IPS DF 19.7 (cell line): ENCODE results near the gene FAM180B.
"Not testable (repeated sequence)": the region's sequence is repeated elsewhere in the genome, so short reads cannot be mapped to it uniquely, and the experiment has no call there.

ENCODE experiments used
- DNase-seq: peaks from one replicate; pipeline ENCODE4 v3.0.0-alpha.2; 2013; ENCODE audit warnings: low read depth, low spot score

The FAM180B gene

DNA sequence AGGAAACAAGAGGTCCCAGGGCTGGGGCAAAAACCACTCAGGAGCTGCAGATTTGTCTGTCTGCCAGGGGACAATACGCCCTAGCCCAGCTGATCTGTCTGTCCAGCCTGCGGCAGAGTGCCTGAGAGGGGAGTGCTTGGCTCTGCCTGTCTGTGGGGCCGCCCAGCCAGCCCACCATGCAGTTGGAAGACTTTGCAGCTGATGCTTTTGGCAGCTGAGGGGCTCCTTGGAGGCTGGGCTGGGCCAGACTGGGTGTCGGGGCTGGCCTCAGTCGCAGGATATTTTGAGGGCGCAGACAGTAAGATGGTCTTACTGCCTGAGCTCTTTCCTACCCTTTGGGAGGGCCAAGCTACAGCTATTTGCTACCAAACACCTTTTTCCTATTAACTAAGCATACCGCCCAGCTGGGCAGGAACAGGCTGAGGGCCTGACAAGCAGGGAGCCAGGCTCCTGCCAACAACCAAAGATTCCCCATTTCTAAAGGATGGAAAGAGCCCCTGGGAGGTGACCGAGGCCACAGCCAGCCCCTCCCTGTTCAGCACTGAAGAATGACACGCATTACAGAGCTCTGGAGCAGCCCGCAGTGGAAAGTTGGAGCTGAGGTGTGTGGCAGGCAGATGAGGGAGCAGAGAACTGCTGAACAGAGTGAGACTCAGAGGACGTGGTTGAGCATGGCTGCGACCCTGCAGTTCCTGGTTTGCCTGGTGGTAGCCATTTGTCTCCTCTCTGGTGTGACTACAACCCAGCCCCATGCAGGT, at the start of gene FAM180B:
FAM180B (plus strand) TSS at position 581 of the 758 bp plus-strand sequence; CDS start at position 672, 91 bp downstream.
- no peak for DNase-seq

DNA sequence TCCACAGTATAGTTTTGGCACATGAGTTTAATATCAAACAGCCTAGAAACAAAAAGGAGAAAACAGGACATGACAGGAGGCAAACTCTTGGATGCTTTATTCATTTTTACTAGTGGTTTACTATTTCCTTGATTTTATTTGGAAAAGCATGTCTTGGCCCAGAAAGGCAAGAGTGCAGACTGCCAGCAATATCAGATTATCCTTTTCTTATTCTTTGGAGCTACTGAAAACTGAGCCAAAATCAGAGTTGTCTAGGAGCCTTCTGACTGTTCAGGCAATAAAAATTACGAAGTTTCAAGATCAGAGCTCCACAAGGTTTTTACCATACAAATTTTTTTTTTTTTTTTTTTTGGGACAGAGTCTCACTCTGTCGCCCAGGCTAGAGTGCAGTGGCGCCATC, 49.6 kb upstream of the FAM180B start:
- no peak for DNase-seq

- no peak for DNase-seq
Observed at GRCh38 chr11:47538741-47539565, 47.5 kb upstream of the FAM180B start.

- no peak for DNase-seq
Observed at GRCh38 chr11:47539681-47540039, 46.8 kb upstream of the FAM180B start.

GRCh38 chr11:47541070-47541469, 45.4 kb upstream of the FAM180B start:
- no peak for DNase-seq

- no peak for DNase-seq
Observed at GRCh38 chr11:47545298-47545697, 41.2 kb upstream of the FAM180B start.

- not testable (repeated sequence) for DNase-seq
Observed at GRCh38 chr11:47546274-47546673, 40.2 kb upstream of the FAM180B start.

DNA sequence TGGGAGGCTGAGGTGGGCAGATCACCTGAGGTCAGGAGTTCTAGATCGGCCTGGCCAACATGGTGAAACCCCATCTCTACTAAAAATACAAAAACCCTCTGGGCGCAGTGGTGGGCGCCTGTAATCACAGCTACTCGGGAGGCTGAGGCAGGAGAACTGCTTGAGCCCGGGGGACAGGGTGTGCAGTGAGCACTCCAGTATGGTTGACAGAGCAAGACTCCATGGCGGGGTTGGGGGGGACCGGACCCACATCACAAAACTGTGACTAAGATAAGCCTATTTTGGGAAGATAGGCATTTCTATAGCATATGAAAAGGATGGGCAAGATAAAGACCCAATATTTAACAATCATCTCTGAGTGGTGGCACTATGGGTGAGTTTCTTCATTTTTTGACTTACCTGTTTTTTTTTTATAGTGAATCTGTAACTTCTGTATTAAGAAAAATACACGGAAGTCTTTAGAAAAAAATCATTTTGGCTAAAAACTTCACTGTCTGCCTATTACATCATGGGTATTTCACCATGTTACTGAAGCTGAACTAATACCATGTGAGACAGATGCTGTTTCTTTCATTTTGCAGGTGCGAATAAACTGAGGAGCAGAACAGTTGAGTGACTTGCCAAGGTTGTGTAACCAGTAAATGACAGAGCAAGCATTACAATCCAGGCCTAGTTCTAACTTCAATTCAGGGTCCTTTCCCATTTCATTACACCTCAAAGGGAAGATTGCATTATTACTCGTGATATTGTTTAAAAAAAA, 36.0 kb upstream of the FAM180B start:
- no peak for DNase-seq

DNA sequence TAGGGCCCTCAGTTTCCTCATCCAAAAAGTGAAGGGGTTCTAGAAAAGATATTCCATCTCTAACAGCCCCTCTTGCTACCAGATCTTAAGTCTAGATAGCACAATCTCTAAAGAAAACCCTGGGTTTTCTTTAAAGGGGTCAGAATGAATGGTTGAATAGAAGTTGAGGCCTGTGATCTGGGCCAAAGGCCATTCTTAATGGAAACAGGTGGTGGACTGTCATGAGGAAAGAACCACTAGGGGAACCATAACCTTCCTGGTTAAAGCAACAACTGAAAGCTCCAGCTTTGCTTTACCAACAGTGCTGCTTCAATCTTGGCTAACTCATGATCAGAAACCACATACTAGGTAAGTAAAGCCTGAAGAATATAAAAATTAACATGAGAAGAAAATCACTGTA, 35.4 kb upstream of the FAM180B start:
- no peak for DNase-seq

- DNase-seq, result no peak
Observed at GRCh38 chr11:47552056-47552565, 34.4 kb upstream of the FAM180B start.

DNA sequence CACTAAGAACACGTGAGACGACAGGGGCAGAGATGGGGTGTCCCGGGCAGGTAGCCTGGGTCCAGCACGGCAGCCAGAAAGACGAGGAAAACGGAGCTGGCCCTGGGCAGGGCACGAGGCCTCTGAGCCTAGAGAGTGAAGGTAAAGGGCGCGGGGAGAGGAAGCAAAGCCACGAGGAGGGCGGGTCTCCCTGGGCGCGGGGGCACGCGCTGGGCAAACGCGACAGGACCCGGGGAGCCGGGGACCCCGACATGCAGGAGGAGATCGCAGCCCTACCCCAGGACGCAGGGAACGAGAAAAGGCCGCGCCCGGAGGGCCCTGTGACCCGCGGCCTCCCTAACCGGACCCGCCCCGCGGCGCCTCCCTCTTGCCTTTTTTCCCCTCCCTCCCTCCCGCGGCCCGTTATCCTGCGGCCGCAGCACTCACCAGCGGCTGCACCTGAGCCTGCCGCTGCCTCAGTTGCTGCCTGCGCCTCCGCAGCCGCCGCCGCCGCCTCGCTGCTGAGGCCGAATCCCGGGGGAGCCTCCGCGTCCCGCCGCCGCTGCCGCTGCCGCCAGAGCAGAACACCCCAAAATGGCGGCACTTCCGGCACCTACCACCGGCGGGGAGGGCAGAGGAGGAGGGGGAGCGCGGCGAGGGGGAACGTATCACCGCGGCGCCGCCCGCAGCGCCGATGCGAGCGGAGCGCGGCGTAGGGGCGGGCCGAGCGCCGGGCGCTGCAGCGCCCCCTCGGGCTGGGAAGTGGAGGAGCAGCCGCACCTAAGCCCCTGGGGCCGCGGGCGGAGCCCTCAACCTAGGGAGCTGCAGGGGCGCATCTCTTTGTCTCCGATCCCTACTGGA, 33.7 kb upstream of the FAM180B start, which contains the start of gene CELF1:
CELF1 (minus strand) TSS at position 567 of the 840 bp plus-strand sequence. CDS start 53,609 bp downstream, outside the sequence.
- peak; percentile 33 for DNase-seq

DNA sequence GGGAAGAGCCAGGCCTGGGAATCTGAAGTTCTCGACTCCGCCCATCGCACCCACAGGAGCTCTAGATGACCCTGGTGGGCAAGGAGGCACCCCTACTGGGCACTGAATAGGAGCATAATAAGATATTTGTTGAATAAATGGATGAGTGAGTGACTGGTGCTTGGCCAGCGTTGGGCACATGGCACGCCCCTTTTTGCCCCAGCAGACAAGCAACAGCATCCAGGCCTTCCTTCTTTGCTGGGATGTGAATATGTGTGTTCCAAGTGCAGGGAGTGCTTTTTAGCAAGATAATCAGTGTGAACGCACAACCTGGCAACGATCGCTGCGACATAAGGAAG, 33.1 kb upstream of the FAM180B start:
- no peak for DNase-seq

- not testable (repeated sequence) for DNase-seq
Observed at GRCh38 chr11:47557004-47557403, 29.5 kb upstream of the FAM180B start.

DNA sequence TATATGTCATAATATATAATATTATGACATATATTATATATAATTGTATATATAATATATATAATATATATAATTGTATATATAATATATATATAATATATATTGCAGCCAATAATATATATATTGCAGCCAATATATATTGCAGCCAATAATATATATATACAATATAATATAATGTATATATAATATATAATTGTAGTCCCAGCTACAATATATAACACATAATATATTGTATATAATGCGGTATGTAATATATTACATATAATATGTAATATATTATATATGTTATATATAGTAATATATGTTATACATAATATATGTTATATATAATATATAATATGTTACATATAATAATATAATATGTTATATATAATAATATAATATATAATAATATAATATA, 27.8 kb upstream of the FAM180B start:
- no peak for DNase-seq

GRCh38 chr11:47560426-47560825, 26.1 kb upstream of the FAM180B start:
- DNase-seq, result no peak

GRCh38 chr11:47562393-47562792, 24.1 kb upstream of the FAM180B start:
- not testable (repeated sequence) for DNase-seq

DNA sequence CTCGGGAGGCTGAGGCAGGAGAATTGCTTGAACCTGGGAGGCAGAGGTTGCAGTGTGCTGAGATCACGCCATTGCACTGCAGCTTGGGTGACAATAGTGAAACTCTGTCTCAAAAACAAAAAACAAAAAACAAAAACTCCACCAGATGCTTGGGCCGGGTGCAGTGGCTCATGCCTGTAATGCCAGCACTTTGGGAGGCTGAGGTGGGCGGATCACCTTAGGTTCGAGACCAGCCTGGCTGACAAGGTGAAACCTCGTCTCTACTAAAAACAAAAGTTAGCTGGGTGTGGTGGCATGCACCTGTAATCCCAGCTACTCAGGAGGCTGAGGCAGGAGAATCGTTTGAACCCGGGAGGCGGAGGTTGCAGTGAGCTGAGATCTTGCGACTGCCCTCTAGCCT, 22.1 kb upstream of the FAM180B start:
- not testable (repeated sequence) for DNase-seq

GRCh38 chr11:47564933-47565339, 21.5 kb upstream of the FAM180B start:
- DNase-seq, result no peak

GRCh38 chr11:47565340-47566148, 20.9 kb upstream of the FAM180B start, which contains the start of gene PTPMT1:
PTPMT1 (plus strand) TSS chr11:47565599; CDS start chr11:47565623, 24 bp downstream.
- no peak for DNase-seq

DNA sequence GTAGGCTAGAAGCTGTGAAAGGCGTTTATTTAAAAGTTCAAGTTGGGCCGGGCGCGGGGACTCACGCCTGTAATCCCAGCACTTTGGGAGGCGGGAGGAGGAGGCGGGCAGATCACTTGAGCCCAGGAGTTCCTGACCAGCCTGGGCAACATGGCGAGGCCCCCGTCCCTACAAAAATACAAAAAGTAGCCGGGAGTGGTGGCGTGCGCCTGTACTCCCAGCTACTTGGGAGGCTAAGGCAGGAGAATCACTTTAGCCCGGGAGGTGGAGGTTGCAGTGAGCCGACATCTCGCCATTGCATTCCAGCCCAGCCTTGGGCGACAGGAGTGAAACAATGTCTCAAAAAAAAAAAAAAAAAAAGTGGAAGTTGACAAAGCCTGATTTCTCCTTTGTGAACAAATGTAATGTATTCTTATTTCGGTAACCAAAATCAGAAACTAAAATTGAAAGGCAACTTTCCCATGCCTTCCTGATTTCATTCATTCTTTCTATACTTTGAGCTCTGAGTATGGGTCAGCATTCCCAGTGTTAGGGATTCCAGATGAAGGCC, 20.3 kb upstream of the FAM180B start:
- DNase-seq, result no peak
